Fibroblast of lung (primary cell): ENCODE data around the gene USP6NL. TPM values are rescaled to one million over a fixed set of nuclear protein-coding genes. Genes with fewer than 3 reads are reported as not detected.

ENCODE experiments used
- DNase-seq, 2 donors: peaks; one replicate each; pipeline versions ENCODE4 v3.0.0 to v3.0.0-alpha.2; 2010; ENCODE audit warnings: low read depth in 2 of 2
- H2AFZ ChIP-seq: 2 replicates; pipeline ENCODE4 v1.5.1; 2012; ENCODE audit warnings: low read length, control low read depth, inconsistent platforms
- H3K27ac ChIP-seq: 2 replicates; pipeline ENCODE4 v1.5.1; 2011; ENCODE audit warnings: low read length, control low read depth; ENCODE audit not compliant: insufficient read depth
- H3K27me3 ChIP-seq: 2 replicates; pipeline ENCODE4 v1.5.1; 2011; ENCODE audit warnings: mild to moderate bottlenecking, low read length; ENCODE audit not compliant: control insufficient read depth, insufficient read depth
- H3K36me3 ChIP-seq: 2 replicates; pipeline ENCODE4 v1.5.1; 2011; ENCODE audit warnings: low read length; ENCODE audit not compliant: control insufficient read depth, insufficient read depth
- H3K4me1 ChIP-seq: 2 replicates; pipeline ENCODE4 v1.5.1; 2011; ENCODE audit warnings: low read length; ENCODE audit not compliant: control insufficient read depth, insufficient read depth; ENCODE audit errors: extremely low read depth
- H3K4me2 ChIP-seq: 2 replicates; pipeline ENCODE4 v1.5.1; 2011; ENCODE audit warnings: low read length, control low read depth; ENCODE audit not compliant: insufficient read depth; ENCODE audit errors: extremely low read depth
- H3K4me3 ChIP-seq, 4 experiments: fragments of 200-600 bp in 1 of 4; sonication (generic) in 1 of 4; replicated peaks in 1 of 4; 2 replicates each; pipeline ENCODE4 v1.5.1; 2011 to 2016; ENCODE audit warnings: low read length in 4 of 4, low read depth in 3 of 4, mild to moderate bottlenecking in 3 of 4, control low read depth in 2 of 4, inconsistent platforms in 1 of 4, mixed read lengths in 1 of 4; ENCODE audit not compliant: insufficient read depth in 1 of 4; ENCODE audit errors: control extremely low read depth in 1 of 4
- H3K79me2 ChIP-seq: 2 replicates; pipeline ENCODE4 v1.5.1; 2012; ENCODE audit warnings: mild to moderate bottlenecking, low read length, inconsistent platforms; ENCODE audit not compliant: control insufficient read depth, insufficient read depth
- H3K9ac ChIP-seq: 2 replicates; pipeline ENCODE4 v1.5.1; 2011; ENCODE audit warnings: mild to moderate bottlenecking, low read length, control low read depth; ENCODE audit not compliant: insufficient read depth
- H3K9me3 ChIP-seq: 2 replicates; pipeline ENCODE4 v1.5.1; 2012; ENCODE audit warnings: low read depth, low read length; ENCODE audit not compliant: control insufficient read depth, insufficient read depth
- H4K20me1 ChIP-seq: 2 replicates; pipeline ENCODE4 v1.5.1; 2011; ENCODE audit warnings: low read length; ENCODE audit not compliant: control insufficient read depth, insufficient read depth; ENCODE audit errors: extremely low read depth
- CTCF ChIP-seq, 2 donors: IDR thresholded peaks in 1 of 2; conservative IDR thresholded peaks in 1 of 2; 1 replicate in 1 of 2; 2 replicates in 1 of 2; pipeline ENCODE4 v1.5.1; 2011 to 2012; ENCODE audit warnings: low read length in 2 of 2, control low read depth in 1 of 2, inconsistent platforms in 1 of 2, low read depth in 1 of 2, mild to moderate bottlenecking in 1 of 2
- EZH2 ChIP-seq: IDR thresholded peaks from 2 replicates; pipeline ENCODE4 v1.5.1; 2012; ENCODE audit warnings: low read length, control low read depth, mild to moderate bottlenecking; ENCODE audit errors: missing control alignments
- polyA plus RNA-seq, 2 donors: library from polyadenylated mRNA; depleted of rRNA in 1 of 2; stranded (reverse) in 1 of 2; unstranded in 1 of 2; fragments of >200 nt; gene quantifications; 2 replicates each; pipeline ENCODE4 v1.2.1, GENCODE V29; 2011 to 2012; ENCODE audit warnings: missing spikeins in 1 of 2
- total RNA-seq: library from RNA; depleted of rRNA; stranded (reverse); fragments of >200 nt; gene quantifications from 2 replicates; pipeline ENCODE4 v1.2.1, GENCODE V29; 2014

USP6NL gene
- total and polyA plus RNA-seq, 2 donors (not counting 1 experiment from before 2014, with no cell fraction given) = 8.9 to 13.4 TPM

DNA sequence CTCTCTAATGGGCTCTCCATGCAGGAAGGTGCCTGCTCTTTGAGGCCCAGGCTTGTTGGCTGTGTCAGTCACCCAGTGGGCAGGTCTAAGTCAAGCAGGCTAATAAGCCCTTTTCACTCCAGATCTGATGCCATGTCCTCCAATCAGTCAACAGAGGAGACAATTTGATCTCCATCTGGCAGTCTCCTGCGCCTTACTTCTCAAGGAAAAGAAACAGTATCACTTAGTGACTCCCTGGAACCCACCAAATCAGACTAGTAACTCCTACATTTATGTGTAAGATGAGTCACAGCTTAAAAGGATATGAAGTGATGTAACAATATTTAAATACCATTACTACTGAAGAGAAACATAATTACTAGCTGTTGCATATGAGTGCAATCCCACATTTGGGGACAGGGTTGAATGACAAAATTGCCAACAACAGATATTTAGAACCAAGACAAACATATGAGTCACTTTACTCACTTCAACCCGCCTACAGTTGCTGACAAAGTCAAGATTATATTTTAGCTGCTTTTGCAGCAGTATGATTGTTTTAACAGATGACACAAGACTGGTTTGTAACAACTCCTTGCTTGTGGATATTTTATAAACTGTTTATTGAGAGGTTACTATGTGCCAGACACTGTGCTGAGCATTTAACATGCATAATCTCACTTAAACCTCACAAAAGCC is 72.1 kb downstream of the USP6NL start:
- Histone ChIP-seq H3K36me3 (no peaks in the 10 kb centered on the region), H2AFZ (no peak overlapping the region), H4K20me1 (no peaks in the 10 kb centered on the region), H3K9ac (no peak overlapping the region), H3K27ac (no peak overlapping the region), H3K4me3 (no peak overlapping the region), H3K4me1 (peaks cover 10% of the 10 kb centered on the region), H3K4me2 (peak overlapping the region; percentile 16), H3K9me3 (no peaks in the 10 kb centered on the region), H3K79me2 (no peaks in the 10 kb centered on the region), H3K27me3 (no peaks in the 10 kb centered on the region)
- DNase-seq = peak; percentile 67
- TF ChIP-seq CTCF (conservative IDR thresholded peaks at IDR 0.05 in 1 of 2, IDR thresholded peaks at IDR 0.05 in 1 of 2; ENCODE audit: low read depth in 1 of 2, low read length in 2 of 2) (no peak), EZH2 (no peak)

- Histone ChIP-seq H3K27me3 (no peaks in the 10 kb centered on the region), H3K4me2 (no peak overlapping the region), H4K20me1 (no peaks in the 10 kb centered on the region), H3K9me3 (no peaks in the 10 kb centered on the region), H2AFZ (no peak overlapping the region), H3K4me3 (no peak overlapping the region), H3K36me3 (no peaks in the 10 kb centered on the region), H3K27ac (no peak overlapping the region), H3K79me2 (no peaks in the 10 kb centered on the region), H3K4me1 (peaks cover 11% of the 10 kb centered on the region), H3K9ac (no peak overlapping the region)
- TF ChIP-seq EZH2 = no peak
- TF ChIP-seq CTCF (conservative IDR thresholded peaks at IDR 0.05 in 1 of 2, IDR thresholded peaks at IDR 0.05 in 1 of 2; ENCODE audit: low read depth in 1 of 2, low read length in 2 of 2) = no peak
- DNase-seq = no peak
Observed at GRCh38 chr10:11538834-11539190, 72.6 kb downstream of the USP6NL start.

DNA sequence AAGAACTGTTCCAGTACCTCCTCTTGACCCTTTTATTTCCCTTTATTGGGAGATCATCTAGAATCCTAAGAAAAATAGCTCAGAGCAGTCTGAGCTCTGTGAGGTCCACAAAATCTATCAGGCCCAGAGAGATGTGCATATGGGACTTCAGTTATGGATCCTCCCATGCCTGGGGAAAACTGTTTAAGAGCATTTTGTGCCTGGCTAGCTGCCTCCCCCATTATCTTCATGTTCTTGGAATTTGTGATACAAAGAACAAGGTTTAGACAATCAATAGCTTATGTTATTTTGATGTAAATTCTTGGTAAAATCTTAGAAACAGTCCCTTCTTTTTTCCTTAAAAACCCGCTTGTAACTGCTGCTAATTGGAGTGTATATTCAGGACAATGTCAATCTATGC is 75.2 kb downstream of the USP6NL start:
- no peak for DNase-seq
- Histone ChIP-seq H2AFZ (no peak overlapping the region), H3K36me3 (no peaks in the 10 kb centered on the region), H4K20me1 (no peaks in the 10 kb centered on the region), H3K9ac (no peak overlapping the region), H3K4me3 (no peak overlapping the region), H3K4me2 (no peak overlapping the region), H3K27me3 (no peaks in the 10 kb centered on the region), H3K9me3 (no peaks in the 10 kb centered on the region), H3K27ac (no peak overlapping the region), H3K79me2 (no peaks in the 10 kb centered on the region), H3K4me1 (peaks cover 17% of the 10 kb centered on the region)
- TF ChIP-seq CTCF (conservative IDR thresholded peaks at IDR 0.05 in 1 of 2, IDR thresholded peaks at IDR 0.05 in 1 of 2; ENCODE audit: low read depth in 1 of 2, low read length in 2 of 2) (no peak), EZH2 (no peak)
